ENCODE results near the gene PRSS8. TPM values are rescaled to one million over a fixed set of nuclear protein-coding genes. Genes with fewer than 3 reads are reported as not detected.
"Not testable (repeated sequence)": the region's sequence is repeated elsewhere in the genome, so short reads cannot be mapped to it uniquely, and the experiment has no call there.

Gene PRSS8
- total RNA-seq, 1 donor from 2014 or later = 26.0 TPM

DNA sequence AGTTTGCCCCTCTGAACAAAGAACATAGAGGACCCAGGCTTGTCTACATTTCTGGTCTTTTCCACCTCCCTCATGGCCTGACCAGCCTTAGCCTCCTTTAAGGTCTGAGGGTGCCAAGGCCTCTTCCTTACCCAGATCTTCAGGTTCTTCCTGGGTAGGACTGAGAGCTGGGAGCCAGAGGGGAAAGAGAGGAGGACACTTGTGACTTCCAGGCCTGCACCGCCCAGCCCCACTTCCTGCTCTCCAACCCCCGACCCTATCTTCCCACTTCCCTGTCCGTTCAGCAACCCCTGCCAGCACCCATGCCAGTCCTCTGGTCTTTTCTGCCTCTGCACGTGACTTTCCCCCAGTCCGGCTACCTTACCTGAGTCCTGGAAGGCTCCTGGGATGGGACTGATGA lies 13.8 kb upstream of the PRSS8 start:
- Histone ChIP-seq H3K36me3 (no peaks in the 10 kb centered on the region), H3K4me3 (no peak overlapping the region), H3K27me3 (no peaks in the 10 kb centered on the region), H3K27ac (no peak overlapping the region), H3K4me1 (peaks cover 4% of the 10 kb centered on the region), H3K9me3 (no peaks in the 10 kb centered on the region)
- DNase-seq (ENCODE audit: extremely low spot score in 2 of 2) = peak in 1 of 2 donors; percentile 76
- TF ChIP-seq, protein P1, sequence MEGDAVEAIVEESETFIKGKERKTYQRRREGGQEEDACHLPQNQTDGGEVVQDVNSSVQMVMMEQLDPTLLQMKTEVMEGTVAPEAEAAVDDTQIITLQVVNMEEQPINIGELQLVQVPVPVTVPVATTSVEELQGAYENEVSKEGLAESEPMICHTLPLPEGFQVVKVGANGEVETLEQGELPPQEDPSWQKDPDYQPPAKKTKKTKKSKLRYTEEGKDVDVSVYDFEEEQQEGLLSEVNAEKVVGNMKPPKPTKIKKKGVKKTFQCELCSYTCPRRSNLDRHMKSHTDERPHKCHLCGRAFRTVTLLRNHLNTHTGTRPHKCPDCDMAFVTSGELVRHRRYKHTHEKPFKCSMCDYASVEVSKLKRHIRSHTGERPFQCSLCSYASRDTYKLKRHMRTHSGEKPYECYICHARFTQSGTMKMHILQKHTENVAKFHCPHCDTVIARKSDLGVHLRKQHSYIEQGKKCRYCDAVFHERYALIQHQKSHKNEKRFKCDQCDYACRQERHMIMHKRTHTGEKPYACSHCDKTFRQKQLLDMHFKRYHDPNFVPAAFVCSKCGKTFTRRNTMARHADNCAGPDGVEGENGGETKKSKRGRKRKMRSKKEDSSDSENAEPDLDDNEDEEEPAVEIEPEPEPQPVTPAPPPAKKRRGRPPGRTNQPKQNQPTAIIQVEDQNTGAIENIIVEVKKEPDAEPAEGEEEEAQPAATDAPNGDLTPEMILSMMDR (IDR thresholded peaks at IDR 0.05) = no peak
- TF ChIP-seq POLR2AphosphoS5 (IDR thresholded peaks at IDR 0.05; ENCODE audit: insufficient read depth in 1 of 2, low read depth in 1 of 2) (no peak), POLR2A (IDR thresholded peaks at IDR 0.05) (no peak)
- intact Hi-C loops (cut with DNase I) = loop anchor here (10.0 kb wide), 1 partner anchor 65 kb away; the partner anchor contains the start of gene PRSS53

DNA sequence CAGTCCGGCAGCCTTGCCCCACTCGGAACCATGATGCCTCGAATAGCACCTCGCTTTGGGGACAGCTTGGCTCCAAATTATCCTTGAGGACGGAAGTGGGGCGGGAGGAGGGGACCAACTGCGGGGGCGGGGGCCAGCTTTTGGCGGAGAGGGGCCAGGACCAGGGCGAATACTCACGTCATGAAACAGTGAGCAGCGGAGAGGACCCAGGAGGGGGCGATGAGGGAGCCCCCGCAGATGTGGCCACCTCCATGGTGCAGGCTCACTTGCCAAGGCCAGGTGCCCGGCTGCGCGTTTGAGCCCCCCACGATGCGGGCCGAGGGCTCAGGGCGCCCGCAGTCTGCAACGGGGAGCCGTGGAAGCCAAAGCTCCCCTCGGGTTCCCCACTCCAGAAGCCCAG lies 13.4 kb upstream of the PRSS8 start:
- TF ChIP-seq, protein P1 (IDR thresholded peaks at IDR 0.05) = no peak
- TF ChIP-seq POLR2AphosphoS5 (IDR thresholded peaks at IDR 0.05; ENCODE audit: insufficient read depth in 1 of 2, low read depth in 1 of 2) (no peak), POLR2A (IDR thresholded peaks at IDR 0.05) (no peak)
- Histone ChIP-seq H3K4me3 (no peak overlapping the region), H3K9me3 (no peaks in the 10 kb centered on the region), H3K27ac (no peak overlapping the region), H3K36me3 (no peaks in the 10 kb centered on the region), H3K4me1 (peaks cover 4% of the 10 kb centered on the region), H3K27me3 (no peaks in the 10 kb centered on the region)
- DNase-seq (ENCODE audit: extremely low spot score in 2 of 2) = no peak
- intact Hi-C loops (cut with DNase I) = loop anchor here (10.0 kb wide), 1 partner anchor 64 kb away; the partner anchor contains the start of gene PRSS53

DNA sequence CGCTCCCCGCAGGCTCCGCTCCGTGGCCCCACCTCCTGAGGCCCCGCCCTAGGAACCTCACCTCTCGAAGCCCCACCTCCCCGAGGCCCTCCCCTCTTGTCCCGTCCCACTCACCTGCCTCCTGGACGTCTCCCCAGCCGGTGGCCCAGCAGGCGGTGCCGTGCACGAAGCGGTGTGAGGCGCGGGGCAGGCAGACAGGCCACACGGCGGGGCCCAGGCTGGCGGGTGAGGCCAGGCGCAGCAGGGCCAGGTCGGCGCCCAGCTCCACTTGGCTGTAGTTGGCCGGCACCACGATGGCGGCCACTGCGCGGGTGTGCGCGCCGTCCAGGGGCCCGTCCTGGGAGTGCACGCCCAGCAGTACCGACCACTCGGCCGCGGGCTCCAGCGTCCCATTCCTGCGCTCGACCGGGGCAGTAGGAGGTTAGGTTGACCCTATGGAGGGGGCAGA lies 12.8 kb upstream of the PRSS8 start:
- intact Hi-C loops (cut with DNase I) = loop anchor here (10.0 kb wide), 1 partner anchor 64 kb away; the partner anchor contains the start of gene PRSS53

DNA sequence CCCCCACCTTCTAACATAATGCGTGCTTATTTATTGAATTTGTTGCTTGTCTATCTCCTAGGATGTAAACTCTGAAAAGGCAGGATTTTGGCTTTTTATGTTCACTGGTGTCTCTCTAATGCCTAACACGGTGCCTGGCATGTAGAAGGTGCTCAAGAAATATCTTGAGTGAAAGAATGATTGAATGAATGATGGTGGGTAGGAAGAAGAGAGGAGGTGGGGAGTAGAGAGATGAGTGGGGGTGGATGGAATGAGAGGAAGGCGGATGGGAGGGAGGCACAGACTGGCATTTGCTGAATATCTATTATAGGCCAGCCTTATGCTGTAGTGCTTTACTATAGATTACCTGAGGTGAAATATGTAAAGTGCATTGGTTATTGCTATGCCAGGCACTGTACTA lies 12.0 kb upstream of the PRSS8 start:
- Histone ChIP-seq H3K27me3 (no peaks in the 10 kb centered on the region), H3K4me3 (no peak overlapping the region), H3K4me1 (peaks cover 12% of the 10 kb centered on the region), H3K36me3 (no peaks in the 10 kb centered on the region), H3K9me3 (no peaks in the 10 kb centered on the region), H3K27ac (no peak overlapping the region)
- DNase-seq (ENCODE audit: extremely low spot score in 2 of 2) = no peak
- intact Hi-C loops (cut with DNase I) = loop anchor here (10.0 kb wide), 1 partner anchor 63 kb away; the partner anchor contains the start of gene PRSS53
- TF ChIP-seq, protein P1 (IDR thresholded peaks at IDR 0.05) = no peak
- TF ChIP-seq POLR2A (IDR thresholded peaks at IDR 0.05) = no peak
- no peak for TF ChIP-seq POLR2AphosphoS5 (IDR thresholded peaks at IDR 0.05; ENCODE audit: insufficient read depth in 1 of 2, low read depth in 1 of 2)

More for the DNA sequence above, 12.8 kb upstream of the PRSS8 start:
- no peak for TF ChIP-seq POLR2A (IDR thresholded peaks at IDR 0.05)
- TF ChIP-seq, protein P1 (IDR thresholded peaks at IDR 0.05) = no peak
- TF ChIP-seq POLR2AphosphoS5 (IDR thresholded peaks at IDR 0.05; ENCODE audit: insufficient read depth in 1 of 2, low read depth in 1 of 2) = no peak
- Histone ChIP-seq H3K4me3 (peak overlapping the region in 1 of 2 donors; percentile 13), H3K27ac (no peak overlapping the region), H3K4me1 (peaks cover 4% of the 10 kb centered on the region), H3K27me3 (no peaks in the 10 kb centered on the region), H3K36me3 (no peaks in the 10 kb centered on the region), H3K9me3 (no peaks in the 10 kb centered on the region)
- no peak for DNase-seq (ENCODE audit: extremely low spot score in 2 of 2)

DNA sequence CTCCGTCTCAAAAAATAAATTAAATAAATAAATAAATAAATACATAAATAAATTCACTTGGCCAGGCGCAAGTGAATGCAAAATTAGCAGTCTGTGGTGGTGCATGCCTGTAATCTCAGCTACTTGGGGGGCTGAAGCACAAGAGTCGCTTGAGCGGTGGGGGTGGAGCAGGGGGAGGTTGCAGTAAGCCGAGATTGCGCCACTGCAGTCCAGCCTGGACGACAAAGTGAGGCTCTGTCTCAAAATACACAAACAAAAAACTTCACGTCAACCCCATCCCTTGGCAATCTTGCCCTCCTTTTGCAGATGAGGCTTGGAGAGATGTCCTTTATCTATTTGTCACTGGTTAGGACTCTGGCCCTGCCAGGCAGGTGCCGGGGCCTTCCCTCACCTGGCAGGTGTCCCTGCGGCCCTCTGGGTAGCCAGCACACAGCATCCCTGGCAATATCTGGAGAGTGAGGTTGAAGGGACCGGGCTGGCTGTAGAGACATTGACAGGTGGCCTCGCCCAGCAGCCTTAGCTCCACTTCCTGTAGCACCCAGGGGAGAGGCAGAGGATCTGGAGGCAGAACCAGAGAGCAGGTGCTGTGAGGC lies 10.0 kb upstream of the PRSS8 start:
- no peaks in the 10 kb centered on the region for H3K27me3 ChIP-seq
- no peak for DNase-seq (ENCODE audit: extremely low spot score in 2 of 2)
- peaks cover 26% of the 10 kb centered on the region for H3K4me1 ChIP-seq
- no peak overlapping the region for H3K4me3 ChIP-seq
- no peaks in the 10 kb centered on the region for H3K9me3 ChIP-seq
- TF ChIP-seq POLR2AphosphoS5 (IDR thresholded peaks at IDR 0.05; ENCODE audit: insufficient read depth in 1 of 2, low read depth in 1 of 2) (no peak), POLR2A (IDR thresholded peaks at IDR 0.05) (no peak)
- TF ChIP-seq, protein P1 (IDR thresholded peaks at IDR 0.05) = no peak
- no peak overlapping the region for H3K27ac ChIP-seq
- H3K36me3 ChIP-seq = no peaks in the 10 kb centered on the region
- intact Hi-C loops (cut with DNase I) = loop anchor here (10.0 kb wide), 1 partner anchor 61 kb away; the partner anchor contains the start of gene PRSS53

DNA sequence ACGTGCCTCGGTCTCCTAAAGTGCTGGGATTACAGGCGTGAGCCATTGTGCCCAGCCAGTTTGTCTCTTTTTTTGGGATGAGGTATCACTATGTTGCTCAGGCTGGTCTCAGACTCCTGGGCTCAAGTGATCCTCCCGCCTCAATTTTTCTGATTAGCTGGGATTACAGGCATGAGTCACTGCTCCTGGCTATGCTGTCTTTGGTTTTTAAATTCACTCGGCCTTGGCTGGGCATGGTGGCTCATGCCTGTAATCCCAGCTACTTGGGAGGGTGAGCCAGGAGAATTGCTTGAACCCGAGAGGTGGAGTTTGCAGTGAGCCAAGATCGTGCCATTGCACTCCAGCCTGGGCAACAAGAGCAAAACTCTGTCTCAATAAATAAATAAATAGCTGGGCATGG lies 8.9 kb upstream of the PRSS8 start:
- DNase-seq (ENCODE audit: extremely low spot score in 2 of 2); H3K4me3 ChIP-seq: not testable (repeated sequence)
- peaks cover 29% of the 10 kb centered on the region for H3K4me1 ChIP-seq

More for the DNA sequence above, 8.9 kb upstream of the PRSS8 start:
- H3K9me3 ChIP-seq, H3K27me3 ChIP-seq, H3K27ac ChIP-seq, H3K36me3 ChIP-seq: not testable (repeated sequence)
- intact Hi-C loops (cut with DNase I) = loop anchor here (5.0 to 10.0 kb wide), 3 partner anchors 60 to 157 kb away; partner anchors contain the start of genes HSD3B7, PRSS53 and STX4

Measured in vagina (tissue), 2 donors.